GM18858 (cell line): ENCODE measurements around the gene SRSF2.
"Not testable (repeated sequence)": the region's sequence is repeated elsewhere in the genome, so short reads cannot be mapped to it uniquely, and the experiment has no call there.

Experiments used
- ATAC-seq: cut with Tn5 transposase; IDR thresholded peaks from one replicate; pipeline ENCODE4 v1.9.1; 2021; ENCODE audit not compliant: unreplicated experiment

SRSF2 gene

GRCh38 chr17:76739568-76740115 lies 2.5 kb upstream of the SRSF2 start:
- not testable (repeated sequence) for ATAC-seq

DNA sequence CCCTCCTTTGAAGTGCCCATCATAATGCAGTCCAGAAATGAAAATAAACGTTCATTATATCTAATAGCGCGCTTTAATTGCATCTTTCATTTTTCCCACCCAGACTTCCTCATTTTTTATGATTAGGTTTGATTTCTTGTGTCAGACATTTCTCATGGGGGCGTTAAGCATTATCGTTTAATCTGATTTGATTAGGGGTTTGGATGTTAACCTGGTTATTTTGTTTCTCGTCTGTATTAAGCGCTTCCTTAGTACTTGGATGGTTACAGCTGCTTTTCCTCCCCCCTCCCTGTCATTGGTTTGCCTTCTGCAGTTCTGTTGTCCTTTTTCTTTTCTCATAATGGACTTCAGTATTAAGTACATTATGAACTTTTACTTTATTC lies 1.3 kb upstream of the SRSF2 start:
- no peak for ATAC-seq

- peak; percentile 33 for ATAC-seq
Measured at GRCh38 chr17:76737676-76738467, 741 bp upstream of the SRSF2 start, which contains the start of gene MFSD11. MFSD11 (plus strand) TSS chr17:76738119; CDS start chr17:76738353, 234 bp downstream.

DNA sequence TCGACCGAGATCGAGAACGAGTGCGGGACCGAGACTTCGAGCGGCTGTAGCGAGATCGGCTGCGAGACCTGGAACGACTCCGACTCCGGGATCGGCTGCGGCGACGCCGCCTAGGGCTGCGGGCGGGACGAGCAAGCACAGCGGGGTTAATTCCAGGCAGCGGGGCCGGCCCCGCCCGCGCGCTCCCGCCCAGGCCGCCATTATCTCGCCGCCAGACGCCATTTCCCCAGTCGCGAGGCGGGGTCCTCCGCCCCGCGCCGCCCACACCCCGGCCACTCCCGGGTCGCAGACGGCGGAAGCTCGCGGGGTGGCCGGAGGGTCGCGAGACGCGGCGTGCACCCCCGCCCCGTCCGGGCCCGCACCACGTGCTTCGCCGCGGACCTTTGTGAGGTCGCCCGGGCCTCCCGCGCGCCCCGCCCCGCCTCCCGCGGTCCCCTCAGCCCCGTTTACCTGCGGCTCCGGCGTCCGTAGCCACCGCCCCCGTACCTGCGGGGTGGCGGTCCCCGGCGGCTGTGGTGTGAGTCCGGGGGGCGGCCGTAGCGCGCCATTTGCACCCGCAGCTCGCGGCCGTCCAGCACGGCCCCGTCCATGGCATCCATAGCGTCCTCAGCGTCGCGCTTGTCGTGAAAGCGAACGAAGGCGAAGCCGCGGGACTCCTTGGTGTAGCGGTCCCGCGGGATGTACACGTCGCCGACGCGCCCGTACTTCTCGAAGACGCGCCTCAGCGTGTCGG lies 616 bp downstream of the SRSF2 start:
- peak; percentile 4 for ATAC-seq

GRCh38 chr17:76735586-76736348 lies 1.4 kb downstream of the SRSF2 start:
- no peak for ATAC-seq

- ATAC-seq, result no peak
Measured at GRCh38 chr17:76735006-76735405, 2.1 kb downstream of the SRSF2 start.

GRCh38 chr17:76734080-76734840 lies 2.9 kb downstream of the SRSF2 start:
- no peak for ATAC-seq

- ATAC-seq, result no peak
Measured at GRCh38 chr17:76733618-76733957, 3.5 kb downstream of the SRSF2 start.

GRCh38 chr17:76732734-76733617 lies 4.2 kb downstream of the SRSF2 start:
- ATAC-seq, result no peak

- ATAC-seq, result not testable (repeated sequence)
Measured at GRCh38 chr17:76731800-76732733, 5.1 kb downstream of the SRSF2 start.

- ATAC-seq, result no peak
Measured at GRCh38 chr17:76727745-76728456, 9.2 kb downstream of the SRSF2 start.

DNA sequence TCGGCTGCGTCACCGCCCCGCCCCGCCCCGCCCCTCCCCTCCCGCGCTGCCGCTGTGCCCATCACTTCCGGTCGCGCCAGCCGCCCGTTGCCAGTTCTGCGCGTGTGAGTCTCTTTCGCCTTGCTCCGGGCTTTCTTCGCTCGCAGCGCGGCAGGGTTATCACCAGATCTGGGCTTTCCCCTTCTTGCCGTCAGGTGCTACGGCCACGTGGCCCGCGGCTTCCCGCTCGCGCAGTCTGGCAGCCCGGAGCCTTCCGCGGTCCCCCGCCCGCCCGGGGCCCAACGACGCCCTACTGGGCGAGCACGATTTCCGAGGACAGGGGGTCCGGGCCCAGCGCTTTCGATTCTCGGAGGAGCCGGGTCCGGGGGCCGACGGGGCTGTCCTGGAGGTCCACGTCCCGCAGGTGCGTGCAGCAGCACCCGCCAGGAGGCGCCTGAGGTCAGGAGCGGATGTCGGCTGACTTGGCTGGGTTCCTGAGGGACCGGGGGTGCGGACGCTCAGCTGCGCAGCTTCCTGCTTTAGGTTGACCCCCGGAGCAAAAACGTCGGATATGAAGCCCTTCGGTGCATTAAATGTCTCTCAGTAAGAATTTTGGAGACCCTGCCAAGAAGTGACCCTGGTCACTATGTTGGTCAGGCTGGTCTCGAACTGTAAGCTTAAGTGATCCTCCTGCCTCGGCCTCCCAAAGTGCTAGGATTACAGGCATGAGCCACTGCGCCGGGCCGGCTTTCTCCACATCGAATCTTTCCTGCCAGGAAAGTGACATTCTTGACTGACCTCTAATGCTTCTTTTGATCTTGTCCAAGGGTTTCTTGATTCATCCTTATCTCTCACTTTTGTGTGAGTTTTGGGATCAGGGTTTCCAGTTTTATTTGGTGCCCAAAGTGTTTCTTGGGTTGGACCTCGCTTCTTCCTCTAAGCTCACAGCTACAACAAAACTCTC lies 10.1 kb downstream of the SRSF2 start, which contains the start of gene METTL23:
TSS of gene METTL23 (plus strand) at position 64 of the 943 bp plus-strand sequence. CDS start 2,872 bp downstream, outside the sequence.
- peak; percentile 27 for ATAC-seq

GRCh38 chr17:76726231-76726775 lies 10.8 kb downstream of the SRSF2 start, which contains the start of gene JMJD6:
JMJD6 (minus strand) TSS chr17:76726606; CDS start chr17:76726475, 131 bp downstream.
- peak; percentile 38 for ATAC-seq

- peak; percentile 14 for ATAC-seq
Measured at GRCh38 chr17:76725580-76726230, 11.4 kb downstream of the SRSF2 start.

GRCh38 chr17:76723812-76724211 lies 13.3 kb downstream of the SRSF2 start:
- ATAC-seq, result no peak

DNA sequence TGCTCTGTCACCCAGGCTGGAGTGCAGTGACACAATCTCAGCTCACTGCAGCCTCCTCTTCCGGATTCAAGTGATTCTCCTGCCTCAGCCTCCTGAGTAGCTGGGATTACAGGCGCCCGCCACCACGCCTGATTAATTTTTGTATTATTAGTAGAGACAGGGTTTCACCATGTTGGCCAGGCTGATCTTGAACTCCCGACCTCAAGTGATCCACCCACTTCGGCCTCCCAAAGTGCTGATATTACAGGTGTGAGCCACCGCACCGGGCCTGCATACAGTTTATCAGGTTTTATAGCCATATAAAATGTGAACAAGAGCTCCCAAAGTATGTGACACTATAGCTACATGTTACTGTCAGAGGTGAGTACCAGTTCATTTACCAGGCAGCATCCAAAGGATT lies 14.2 kb downstream of the SRSF2 start:
- not testable (repeated sequence) for ATAC-seq
